ENCODE measurements around the gene TRMT2A.
A peak's percentile ranks its signal among the peaks of the same experiment; 100 is the strongest.

The TRMT2A gene

GRCh38 chr22:20102203-20102780 lies 14.7 kb downstream of the TRMT2A start:
- DNase-seq (ENCODE audit: low spot score): no peak

DNA sequence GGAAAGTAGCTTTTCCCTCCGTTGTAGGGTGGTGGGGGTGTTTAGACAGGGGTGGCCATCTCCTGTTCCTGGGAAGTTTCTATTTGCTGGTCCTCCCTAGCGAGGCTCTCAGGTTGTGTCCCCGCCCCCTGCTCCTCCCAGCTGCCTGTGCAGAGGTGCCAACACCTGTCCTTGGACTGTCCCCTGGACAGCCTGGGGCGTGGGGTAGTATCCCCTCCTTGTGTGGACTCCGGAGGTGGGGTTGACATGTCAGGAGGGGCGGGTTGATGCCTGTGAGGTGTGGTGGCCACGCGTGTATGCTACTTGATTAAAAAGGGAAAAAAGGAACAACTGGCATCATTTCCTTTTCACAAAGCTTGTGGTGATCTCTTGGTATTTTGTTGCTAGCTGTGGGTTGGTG lies 15.4 kb downstream of the TRMT2A start:
- DNase-seq (ENCODE audit: low spot score): no peak

DNA sequence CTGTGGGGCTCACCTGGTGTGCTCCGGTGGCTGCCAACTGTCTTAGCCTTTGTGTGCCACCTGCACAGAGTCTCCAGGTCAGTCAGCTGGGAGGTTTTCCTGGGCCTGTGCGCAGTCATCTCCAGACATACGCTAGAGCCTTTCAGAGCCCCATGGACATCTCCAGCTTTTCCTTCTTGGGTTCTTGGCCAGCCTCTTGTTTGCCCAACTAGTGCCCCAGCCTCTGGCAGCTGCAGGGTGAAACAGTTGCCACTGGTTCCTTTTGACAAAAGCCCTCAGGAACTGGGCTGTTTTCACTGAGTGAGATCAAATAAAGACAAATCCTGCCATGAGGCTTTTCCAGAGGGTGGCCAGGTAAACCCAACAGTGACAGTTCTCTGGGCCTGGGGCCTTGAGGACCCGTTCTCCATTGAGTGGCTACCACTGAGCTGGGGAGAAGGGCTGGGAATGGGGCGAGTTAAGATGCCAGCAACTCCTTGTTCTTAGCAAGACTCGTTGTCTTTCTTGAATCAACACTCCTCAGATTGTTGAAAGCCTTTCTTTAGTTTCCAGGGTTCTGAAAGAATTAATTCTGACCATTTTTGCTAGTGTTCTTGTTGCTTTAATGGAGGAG lies 17.8 kb downstream of the TRMT2A start:
- no peak for DNase-seq (ENCODE audit: low spot score)

DNA sequence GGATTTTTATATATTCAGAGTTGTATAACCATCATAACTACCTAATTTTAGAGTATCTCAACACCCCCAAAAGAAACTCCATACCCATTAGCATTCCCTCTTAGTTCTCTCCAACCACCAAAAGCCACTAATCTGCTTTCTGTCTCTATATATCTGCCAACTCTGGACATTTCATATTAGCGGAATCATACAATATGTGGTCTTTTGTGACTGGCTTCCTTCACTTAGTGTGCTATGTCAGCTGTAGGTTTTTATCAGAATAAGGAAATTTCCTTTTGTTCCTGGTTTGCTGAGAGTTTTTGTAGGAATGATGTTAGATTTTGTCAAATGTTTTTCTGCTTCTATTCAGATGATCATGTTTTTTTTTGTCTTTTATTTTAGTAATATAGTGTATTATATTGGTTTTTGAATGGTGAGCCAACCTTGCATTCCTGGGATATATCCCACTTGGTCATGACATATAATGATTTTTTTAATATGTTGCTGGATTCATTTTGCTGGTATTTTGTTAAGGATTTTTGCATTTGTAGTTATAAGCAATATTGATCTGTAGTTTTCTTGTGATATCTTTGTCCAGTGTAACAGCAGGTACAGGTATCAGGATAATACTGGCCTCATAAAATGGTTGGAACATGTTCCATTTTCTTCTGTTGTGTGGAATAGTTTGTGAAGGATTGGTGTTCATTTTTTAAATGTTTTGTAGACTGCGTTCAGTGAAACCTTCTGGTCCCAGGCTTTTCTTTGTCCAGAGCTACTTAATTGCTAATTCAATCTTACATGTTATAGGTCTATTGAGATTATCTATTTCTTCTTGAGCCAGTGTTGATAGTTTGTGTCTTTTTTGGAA lies 20.2 kb downstream of the TRMT2A start:
- DNase-seq (ENCODE audit: low spot score): no peak

DNA sequence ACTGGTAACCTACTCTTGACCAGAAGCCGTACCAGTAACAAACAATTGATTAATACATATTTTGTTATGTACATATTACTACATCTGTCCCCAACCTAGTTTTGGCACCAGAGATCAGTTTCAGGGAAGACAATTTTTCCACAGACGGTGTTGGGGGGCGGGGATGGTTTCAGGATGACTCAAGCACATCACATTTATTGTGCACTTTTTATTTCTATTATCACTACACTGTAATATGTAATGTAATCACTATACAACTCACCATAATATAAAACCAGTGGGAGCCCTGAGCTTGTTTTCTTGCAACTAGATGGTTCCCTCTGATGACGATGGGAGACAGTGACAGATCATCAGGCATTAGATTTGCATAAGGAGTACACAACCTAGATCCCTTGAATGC lies 21.5 kb downstream of the TRMT2A start:
- DNase-seq (ENCODE audit: low spot score): no peak

GRCh38 chr22:20094197-20094807 lies 22.7 kb downstream of the TRMT2A start:
- DNase-seq (ENCODE audit: low spot score): no peak

GRCh38 chr22:20093418-20094196 lies 23.4 kb downstream of the TRMT2A start:
- DNase-seq (ENCODE audit: low spot score): no peak

- no peak for DNase-seq (ENCODE audit: low spot score)
Observed at GRCh38 chr22:20092477-20092854, 24.6 kb downstream of the TRMT2A start.

- DNase-seq (ENCODE audit: low spot score): no peak
Observed at GRCh38 chr22:20091690-20092476, 25.1 kb downstream of the TRMT2A start.

- DNase-seq (ENCODE audit: low spot score): no peak
Observed at GRCh38 chr22:20090730-20091240, 26.2 kb downstream of the TRMT2A start.

DNA sequence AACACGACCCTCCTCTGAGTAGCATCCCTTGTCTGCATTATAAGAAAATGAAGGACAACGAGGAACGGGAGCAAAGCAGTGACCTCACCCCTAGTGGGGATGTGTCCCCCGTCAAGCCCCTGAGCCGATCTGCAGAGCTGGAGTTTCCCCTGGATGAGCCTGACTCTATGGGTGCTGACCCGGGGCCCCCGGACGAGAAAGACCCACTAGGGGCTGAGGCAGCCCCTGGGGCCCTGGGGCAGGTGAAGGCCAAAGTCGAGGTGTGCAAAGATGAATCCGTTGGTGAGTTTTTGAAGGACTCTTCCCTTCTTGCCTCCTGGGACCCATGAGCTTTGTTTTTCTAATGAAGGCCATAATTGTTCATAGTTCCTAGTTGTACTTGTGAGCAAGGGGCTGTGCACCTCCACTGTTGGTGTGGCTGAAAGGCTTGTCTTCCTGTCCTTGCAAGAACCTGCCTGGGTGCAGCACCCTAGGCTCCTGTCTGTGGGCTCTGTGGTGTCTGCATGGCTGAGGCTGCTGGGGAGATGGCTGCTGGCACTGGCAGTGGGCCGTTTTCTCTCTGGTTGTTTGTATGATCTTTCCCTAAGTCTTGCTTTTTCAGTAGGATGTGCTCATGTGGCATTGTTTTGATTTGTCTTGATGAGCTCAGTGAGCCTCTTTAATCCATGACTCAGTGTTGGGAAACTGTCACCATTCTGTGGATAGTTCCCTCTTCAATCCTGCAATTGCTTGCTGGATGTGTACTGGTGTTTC lies 26.9 kb downstream of the TRMT2A start:
- DNase-seq (ENCODE audit: low spot score): peak; percentile 20

DNA sequence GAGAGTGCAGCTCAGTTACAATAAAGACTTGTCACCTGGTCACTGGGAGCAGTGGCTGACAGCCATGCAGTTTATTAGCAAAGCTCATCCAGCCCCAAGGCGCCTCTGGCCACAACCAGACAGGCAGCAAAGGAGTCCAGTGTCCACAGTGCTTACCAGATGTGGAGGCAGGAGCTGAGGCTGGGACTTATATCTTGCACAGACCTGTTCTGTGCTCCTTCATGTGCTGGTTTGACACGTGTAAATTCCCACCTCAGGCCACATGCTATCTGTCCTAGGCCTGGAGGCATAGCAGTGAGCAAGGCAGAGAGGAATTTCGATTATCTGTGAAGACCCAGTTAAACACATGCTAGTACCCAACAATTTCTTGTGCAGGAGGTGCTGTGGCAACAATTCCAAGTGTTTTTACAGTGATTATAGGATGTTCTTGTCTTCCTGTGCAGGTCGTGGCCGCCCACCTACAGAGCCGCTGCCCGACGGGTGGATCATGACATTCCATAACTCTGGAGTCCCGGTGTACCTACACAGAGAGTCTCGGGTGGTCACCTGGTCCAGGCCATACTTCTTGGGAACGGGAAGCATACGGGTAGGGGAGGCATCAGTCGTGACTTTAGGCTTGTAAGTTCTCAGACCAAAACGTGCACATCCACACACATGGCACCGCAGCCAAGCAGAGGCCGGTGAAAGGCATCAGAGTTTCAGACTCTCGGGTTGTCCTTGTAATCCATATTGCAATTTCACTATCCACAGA lies 27.6 kb downstream of the TRMT2A start:
- no peak for DNase-seq (ENCODE audit: low spot score)

DNA sequence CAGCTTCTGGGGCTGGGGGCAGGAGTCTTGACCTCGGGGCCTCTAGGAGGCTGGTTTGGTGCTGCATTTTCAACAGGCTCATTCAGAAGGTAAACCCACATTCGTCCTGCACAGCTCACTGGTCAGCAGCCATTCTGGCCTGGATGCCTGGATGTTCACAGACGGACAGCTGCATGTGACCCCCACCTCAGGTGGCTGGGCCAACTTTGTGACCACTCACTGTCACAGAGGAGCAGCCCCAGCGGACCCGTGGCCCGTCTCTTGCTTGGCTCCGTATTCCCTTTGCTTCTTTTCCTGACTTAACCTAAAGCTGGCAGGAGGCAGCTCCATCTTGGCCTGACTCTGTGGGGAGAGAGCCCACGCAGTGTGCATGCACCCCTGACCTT lies 28.8 kb downstream of the TRMT2A start:
- DNase-seq (ENCODE audit: low spot score): no peak

GRCh38 chr22:20087319-20088262 lies 29.4 kb downstream of the TRMT2A start:
- DNase-seq (ENCODE audit: low spot score): no peak

- DNase-seq (ENCODE audit: low spot score): no peak
Observed at GRCh38 chr22:20086763-20087162, 30.3 kb downstream of the TRMT2A start.

GRCh38 chr22:20086101-20086599 lies 30.9 kb downstream of the TRMT2A start:
- no peak for DNase-seq (ENCODE audit: low spot score)

DNA sequence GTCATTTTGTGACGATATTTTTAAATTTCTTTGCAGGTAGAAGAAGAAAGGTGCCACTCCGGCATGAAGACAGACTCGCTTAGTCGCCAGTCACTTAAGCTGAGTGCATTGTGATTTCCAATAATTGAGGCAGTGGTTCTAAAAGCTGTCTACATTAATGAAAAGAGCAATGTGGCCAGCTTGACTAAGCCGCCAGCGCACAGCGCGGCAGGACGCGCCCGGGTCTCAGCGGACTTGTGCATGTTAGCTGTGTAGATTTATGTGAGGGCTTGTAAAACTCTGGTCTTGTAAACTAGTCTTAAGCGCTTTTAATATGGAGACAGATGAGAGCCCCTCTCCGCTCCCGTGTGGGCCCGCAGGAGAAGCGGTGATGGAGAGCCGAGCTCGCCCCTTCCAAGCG lies 31.4 kb downstream of the TRMT2A start:
- no peak for DNase-seq (ENCODE audit: low spot score)
